ENCODE results near the gene ECHDC1.
A peak's percentile ranks its signal among the peaks of the same experiment; 100 is the strongest.
"Not testable (repeated sequence)": the region's sequence is repeated elsewhere in the genome, so short reads cannot be mapped to it uniquely, and the experiment has no call there.

The ECHDC1 gene

GRCh38 chr6:127349980-127350379, 6.6 kb upstream of the ECHDC1 start:
- Mint-ChIP-seq H3K27me3 (no peaks in the 10 kb centered on the region), H3K27ac (no peak overlapping the region), H3K36me3 (peaks cover 14% of the 10 kb centered on the region), H3K9me3 (peaks cover 9% of the 10 kb centered on the region), H3K4me1 (peaks cover 15% of the 10 kb centered on the region), H3K4me3 (no peak overlapping the region)
- no peak for ATAC-seq

GRCh38 chr6:127348028-127348661, 4.7 kb upstream of the ECHDC1 start:
- H3K27me3 Mint-ChIP-seq: no peaks in the 10 kb centered on the region
- H3K36me3 Mint-ChIP-seq: peaks cover 14% of the 10 kb centered on the region
- peaks cover 9% of the 10 kb centered on the region for H3K9me3 Mint-ChIP-seq
- no peak for ATAC-seq
- H3K27ac Mint-ChIP-seq: no peak overlapping the region
- H3K4me3 Mint-ChIP-seq: no peak overlapping the region
- peaks cover 15% of the 10 kb centered on the region for H3K4me1 Mint-ChIP-seq

GRCh38 chr6:127347178-127347577, 3.8 kb upstream of the ECHDC1 start:
- no peak for ATAC-seq
- Mint-ChIP-seq H3K27me3 (no peaks in the 10 kb centered on the region), H3K4me3 (no peak overlapping the region), H3K36me3 (peaks cover 14% of the 10 kb centered on the region), H3K27ac (no peak overlapping the region), H3K4me1 (peaks cover 8% of the 10 kb centered on the region), H3K9me3 (peaks cover 9% of the 10 kb centered on the region)

- no peak for ATAC-seq
- Mint-ChIP-seq H3K27ac (no peak overlapping the region), H3K36me3 (peaks cover 14% of the 10 kb centered on the region), H3K4me1 (peaks cover 6% of the 10 kb centered on the region), H3K9me3 (peaks cover 7% of the 10 kb centered on the region), H3K27me3 (no peaks in the 10 kb centered on the region), H3K4me3 (no peak overlapping the region)
Observed at GRCh38 chr6:127345521-127345920, 2.1 kb upstream of the ECHDC1 start.

DNA sequence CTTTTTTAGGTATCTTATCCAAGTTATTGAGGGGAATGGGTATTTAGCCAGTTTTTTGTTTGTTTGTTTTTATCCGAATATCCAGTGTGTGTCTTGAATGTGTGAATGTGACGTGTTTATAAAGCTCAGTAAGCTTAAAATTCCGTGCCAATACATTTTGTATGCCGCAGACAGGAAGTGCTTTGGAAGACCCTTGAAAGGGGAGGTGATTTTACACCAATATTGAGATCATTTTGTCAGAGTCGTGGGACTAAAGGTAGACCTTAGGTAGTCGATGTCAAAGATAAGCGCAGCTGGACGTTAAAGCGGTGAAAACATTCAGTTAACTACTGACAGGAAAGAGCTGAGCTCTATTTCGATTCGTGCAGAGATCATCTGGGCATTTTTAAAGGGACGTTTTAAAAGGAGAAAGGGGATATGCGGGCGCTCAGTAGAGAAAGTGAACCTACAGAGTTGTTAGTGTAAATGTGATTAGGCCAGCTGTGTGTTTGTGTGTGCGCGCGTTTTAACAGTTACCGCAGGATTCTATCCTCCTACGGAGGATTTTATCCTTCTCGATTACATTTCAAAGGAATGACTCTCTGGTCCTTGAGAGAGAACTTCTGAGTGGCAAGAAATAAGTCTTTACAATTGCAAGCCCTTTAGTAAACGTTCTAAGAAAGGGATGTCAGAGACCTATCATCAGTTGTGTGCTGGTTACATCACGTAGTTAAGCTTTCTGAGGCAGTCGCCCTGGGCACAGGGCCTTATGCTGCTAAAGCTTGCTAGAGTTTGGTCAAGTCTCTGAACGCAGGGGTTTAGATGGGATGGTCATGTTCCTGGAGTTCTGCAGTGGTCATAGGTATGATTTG, 625 bp upstream of the ECHDC1 start:
- no peaks in the 10 kb centered on the region for H3K27me3 Mint-ChIP-seq

DNA sequence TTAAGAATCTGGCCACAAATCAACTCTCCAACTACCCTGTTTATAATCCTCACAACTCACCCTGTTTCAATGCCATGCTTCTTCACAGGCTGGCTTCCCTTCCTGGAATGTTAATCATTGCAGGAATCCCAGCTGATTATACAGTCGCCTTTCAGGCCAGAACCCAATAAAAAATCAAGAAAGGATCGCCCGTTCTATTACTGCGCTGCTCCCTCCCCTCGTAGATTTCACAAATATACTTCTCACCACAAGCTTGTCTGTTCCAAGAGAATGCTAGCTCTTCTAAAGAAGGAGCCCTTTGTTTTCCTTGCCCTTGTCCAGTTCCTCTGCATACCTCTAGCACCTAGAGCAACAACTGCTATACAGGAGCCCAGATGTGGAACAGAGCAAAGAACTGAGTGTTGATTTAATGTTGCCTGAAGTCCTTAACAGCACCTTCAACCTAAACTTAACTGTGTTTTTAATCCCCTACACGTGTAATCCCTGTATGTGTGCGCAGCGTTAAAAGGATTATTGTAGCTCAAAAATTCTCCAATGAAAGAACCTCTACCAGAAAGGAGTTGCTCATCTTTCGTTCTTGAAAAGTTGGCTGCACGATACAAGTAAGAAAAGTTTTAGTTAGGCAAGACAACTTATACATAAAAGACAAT, 988 bp downstream of the ECHDC1 start:
- no peaks in the 10 kb centered on the region for H3K9me3 Mint-ChIP-seq
- peaks cover 9% of the 10 kb centered on the region for H3K4me1 Mint-ChIP-seq
- ATAC-seq: peak; percentile 1
- H3K36me3 Mint-ChIP-seq: no peaks in the 10 kb centered on the region
- H3K4me3 Mint-ChIP-seq: no peak overlapping the region
- H3K27ac Mint-ChIP-seq: no peak overlapping the region
- H3K27me3 Mint-ChIP-seq: no peaks in the 10 kb centered on the region

More for the DNA sequence above, 625 bp upstream of the ECHDC1 start:
- Mint-ChIP-seq H3K36me3 (peaks cover 1% of the 10 kb centered on the region), H3K9me3 (no peaks in the 10 kb centered on the region), H3K4me3 (no peak overlapping the region), H3K27ac (no peak overlapping the region), H3K4me1 (peaks cover 6% of the 10 kb centered on the region)
- no peak for ATAC-seq

DNA sequence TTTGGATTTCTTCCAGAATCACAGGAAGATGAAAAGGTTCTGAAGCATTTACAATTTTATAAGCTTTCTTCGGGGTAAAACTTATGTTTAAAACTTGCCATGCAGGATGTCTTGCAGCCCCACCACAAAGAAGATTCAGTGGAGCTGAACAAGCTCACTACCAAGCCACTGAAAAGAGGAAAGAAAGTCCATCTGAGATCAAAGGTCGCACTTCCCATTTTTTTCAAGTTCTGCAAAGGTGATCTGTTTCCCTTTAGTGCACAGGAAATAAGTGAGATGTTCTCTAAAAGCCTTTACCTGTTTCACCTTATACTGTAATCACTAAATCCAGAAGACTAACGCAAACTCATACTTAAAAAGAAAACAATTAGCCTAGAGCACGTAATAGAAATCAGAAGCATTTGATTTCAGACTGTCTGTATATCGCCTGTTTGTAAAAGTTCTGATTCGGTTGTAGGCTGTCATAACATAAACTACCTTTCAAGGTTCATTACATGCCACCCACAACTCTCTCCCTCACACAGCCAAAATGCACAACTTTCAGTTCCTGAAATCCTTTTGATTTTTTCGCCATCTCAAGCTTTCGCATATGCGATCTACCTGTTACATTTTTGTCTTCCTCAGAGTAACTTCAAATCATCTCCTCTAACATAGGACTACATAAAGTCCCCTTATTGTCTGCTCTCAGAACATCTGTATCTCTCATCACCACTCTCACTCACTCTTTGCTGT, 1.8 kb downstream of the ECHDC1 start:
- peaks cover 17% of the 10 kb centered on the region for H3K4me1 Mint-ChIP-seq
- H3K27me3 Mint-ChIP-seq: no peaks in the 10 kb centered on the region
- ATAC-seq: peak; percentile 77
- H3K9me3 Mint-ChIP-seq: no peaks in the 10 kb centered on the region
- no peak overlapping the region for H3K4me3 Mint-ChIP-seq
- H3K36me3 Mint-ChIP-seq: no peaks in the 10 kb centered on the region
- H3K27ac Mint-ChIP-seq: no peak overlapping the region

DNA sequence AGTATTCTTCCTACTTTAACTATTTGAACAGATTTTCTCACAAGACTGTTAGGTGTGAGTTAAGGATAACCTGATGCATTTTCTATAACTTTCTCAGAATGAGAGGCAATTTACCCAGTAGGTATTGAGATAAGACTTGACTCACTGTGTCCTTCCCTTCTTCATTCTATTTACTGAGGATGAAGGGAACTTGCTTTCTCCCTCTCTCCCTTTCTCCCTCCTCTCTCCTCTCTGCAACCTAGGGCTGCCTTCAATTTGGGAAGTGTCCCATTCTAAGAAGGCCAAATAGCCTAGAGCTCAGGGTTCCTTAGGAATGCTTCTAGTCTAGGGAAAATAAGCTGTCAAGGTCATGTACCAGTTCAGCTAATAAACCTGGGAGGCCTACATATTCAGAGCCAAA, 3.2 kb downstream of the ECHDC1 start:
- Mint-ChIP-seq H3K36me3 (no peaks in the 10 kb centered on the region), H3K27me3 (no peaks in the 10 kb centered on the region), H3K9me3 (no peaks in the 10 kb centered on the region), H3K27ac (no peak overlapping the region), H3K4me3 (no peak overlapping the region), H3K4me1 (peaks cover 21% of the 10 kb centered on the region)
- no peak for ATAC-seq

DNA sequence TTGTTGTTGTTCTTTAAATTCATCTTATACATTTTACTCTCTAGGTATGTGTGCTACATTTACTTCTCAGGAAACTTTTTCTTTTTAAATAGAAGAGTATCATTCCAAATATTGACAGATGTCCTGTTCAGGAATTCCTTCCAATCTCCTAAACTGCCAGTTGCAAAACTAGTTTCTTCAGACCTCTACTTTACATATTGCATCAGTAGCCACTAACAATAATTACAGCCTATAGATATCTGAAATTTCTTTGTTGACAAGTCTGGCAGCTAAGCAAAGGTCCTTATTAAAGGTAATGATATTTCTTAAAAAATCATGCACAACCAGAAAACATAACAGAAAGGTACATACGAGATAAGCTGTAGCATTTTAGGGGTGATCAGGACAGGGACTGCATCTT, 4.5 kb downstream of the ECHDC1 start:
- Mint-ChIP-seq H3K36me3 (peaks cover 9% of the 10 kb centered on the region), H3K4me3 (no peak overlapping the region), H3K27ac (no peak overlapping the region), H3K9me3 (no peaks in the 10 kb centered on the region), H3K4me1 (peaks cover 31% of the 10 kb centered on the region), H3K27me3 (no peaks in the 10 kb centered on the region)
- no peak for ATAC-seq

- ATAC-seq: no peak
- H3K4me3 Mint-ChIP-seq: no peak overlapping the region
- H3K9me3 Mint-ChIP-seq: no peaks in the 10 kb centered on the region
Observed at GRCh38 chr6:127332383-127332961, 10.9 kb downstream of the ECHDC1 start.

GRCh38 chr6:127331256-127331655, 12.2 kb downstream of the ECHDC1 start:
- not testable (repeated sequence) for H3K4me3 Mint-ChIP-seq, ATAC-seq, H3K9me3 Mint-ChIP-seq, H3K27ac Mint-ChIP-seq, H3K27me3 Mint-ChIP-seq
- Mint-ChIP-seq H3K4me1 (peaks cover 28% of the 10 kb centered on the region), H3K36me3 (peaks cover 22% of the 10 kb centered on the region)

More at GRCh38 chr6:127332383-127332961, 10.9 kb downstream of the ECHDC1 start:
- Mint-ChIP-seq H3K36me3 (peaks cover 14% of the 10 kb centered on the region), H3K27me3 (no peaks in the 10 kb centered on the region), H3K27ac (no peak overlapping the region), H3K4me1 (peaks cover 40% of the 10 kb centered on the region)

DNA sequence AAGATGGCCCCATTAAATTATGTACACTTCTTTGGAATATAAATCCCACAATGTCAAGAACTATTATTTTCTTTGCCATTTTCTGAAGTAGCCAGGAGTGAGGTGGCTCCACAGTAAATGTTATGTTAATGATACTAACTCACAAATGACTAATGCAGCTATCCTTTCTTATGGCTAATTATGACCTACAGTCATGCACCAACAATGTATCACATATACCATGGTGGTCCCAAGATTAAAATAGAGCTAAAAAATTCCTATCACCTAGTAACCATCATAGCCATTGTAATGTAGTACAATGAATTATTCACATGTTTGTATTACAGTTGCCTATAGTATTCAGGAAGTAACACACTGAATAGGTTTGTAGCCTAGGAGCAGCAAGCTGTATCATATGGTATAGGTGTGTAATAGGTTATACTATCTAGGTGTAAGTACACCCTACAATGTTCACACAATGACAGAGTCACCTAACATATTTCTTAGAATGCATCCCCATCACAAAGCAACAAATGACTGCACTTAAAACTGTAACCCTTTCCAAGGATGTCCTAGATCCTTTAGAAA, 15.3 kb downstream of the ECHDC1 start:
- Mint-ChIP-seq H3K36me3 (peaks cover 28% of the 10 kb centered on the region), H3K27me3 (no peaks in the 10 kb centered on the region), H3K27ac (no peak overlapping the region), H3K9me3 (no peaks in the 10 kb centered on the region), H3K4me1 (peaks cover 12% of the 10 kb centered on the region), H3K4me3 (no peak overlapping the region)
- ATAC-seq: no peak

DNA sequence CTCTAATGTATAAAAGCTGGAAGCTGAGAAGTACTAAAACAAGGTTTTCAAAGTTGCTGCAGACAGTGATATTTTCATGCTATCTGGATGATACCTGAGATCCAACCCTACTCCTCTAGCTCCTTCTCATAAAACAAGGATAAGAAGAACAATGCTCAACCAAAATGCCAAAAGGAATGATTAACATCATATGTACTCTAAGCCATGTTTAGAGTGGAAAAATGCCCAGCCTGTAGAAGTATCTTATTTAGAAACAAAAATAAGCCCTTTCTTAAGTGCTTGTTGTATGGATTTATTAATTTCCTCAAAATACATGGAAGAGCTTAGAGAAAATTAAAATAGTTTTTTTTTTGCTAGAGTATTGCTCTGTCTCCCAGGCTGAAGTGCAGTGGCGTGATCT, 23.7 kb downstream of the ECHDC1 start:
- no peaks in the 10 kb centered on the region for H3K27me3 Mint-ChIP-seq
- no peak overlapping the region for H3K4me3 Mint-ChIP-seq
- ATAC-seq: no peak
- peaks cover 14% of the 10 kb centered on the region for H3K4me1 Mint-ChIP-seq
- peaks cover 34% of the 10 kb centered on the region for H3K36me3 Mint-ChIP-seq
- no peak overlapping the region for H3K27ac Mint-ChIP-seq
- H3K9me3 Mint-ChIP-seq: no peaks in the 10 kb centered on the region

GRCh38 chr6:127317388-127318128, 25.9 kb downstream of the ECHDC1 start:
- ATAC-seq: no peak
- Mint-ChIP-seq H3K4me3 (no peak overlapping the region), H3K4me1 (peaks cover 14% of the 10 kb centered on the region), H3K27me3 (no peaks in the 10 kb centered on the region), H3K27ac (peak overlapping the region; percentile 1), H3K9me3 (no peaks in the 10 kb centered on the region), H3K36me3 (peaks cover 26% of the 10 kb centered on the region)
